Activated effector memory CD4-positive, alpha-beta T cell treated with anti-CD3 and anti-CD28 coated beads, Interleukin-2, amount 50 U/mL, for 16 hours (primary cell): ENCODE measurements around the gene MRPL54.

Experiments
- DNase-seq: peaks from one replicate; pipeline ENCODE4 v3.0.0-alpha.2; 2020

Gene MRPL54

GRCh38 chr19:3762501-3763459 is at the start of gene MRPL54:
Gene MRPL54 (plus strand): TSS chr19:3762682. CDS start chr19:3762701, 19 bp downstream.
- DNase-seq, result peak; percentile 100

GRCh38 chr19:3716147-3716668 is 46.3 kb upstream of the MRPL54 start:
- DNase-seq, result no peak

- no peak for DNase-seq
These were observed 42.6 kb upstream of the MRPL54 start for GRCh38 chr19:3719868-3720267.

DNA sequence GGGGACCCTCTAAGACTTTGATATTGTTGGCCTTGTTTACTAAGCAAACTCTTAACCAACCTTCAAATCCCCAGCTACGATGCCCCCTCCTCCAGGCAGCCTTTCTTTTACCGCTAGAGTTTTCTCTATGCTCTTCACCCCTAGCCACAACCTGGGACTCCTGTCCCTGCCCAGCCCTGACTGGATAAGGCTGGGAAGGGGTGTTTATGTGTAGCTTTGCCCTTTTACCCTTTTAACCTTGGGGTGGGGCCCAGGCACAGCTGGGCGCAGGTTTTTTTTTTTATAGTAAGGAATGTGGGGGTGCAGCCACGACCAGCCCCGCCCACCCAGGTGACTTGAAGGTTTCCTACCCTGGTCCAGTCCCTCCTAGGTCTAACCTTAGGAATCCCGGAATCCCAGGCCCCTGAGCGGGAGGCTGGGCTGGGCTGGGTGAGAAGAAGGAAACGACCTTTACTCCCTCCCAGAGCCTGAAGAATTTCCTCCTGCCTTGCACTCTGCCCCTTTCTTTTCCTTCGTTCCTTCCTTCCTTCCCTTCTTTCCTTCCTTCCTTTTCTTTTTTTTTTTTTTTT is 42.0 kb upstream of the MRPL54 start:
- DNase-seq, result no peak

- peak; percentile 96 for DNase-seq
These were observed 41.2 kb upstream of the MRPL54 start for GRCh38 chr19:3721131-3721886.

GRCh38 chr19:3721887-3722442 is 40.5 kb upstream of the MRPL54 start:
- DNase-seq, result no peak

GRCh38 chr19:3722443-3723109 is 39.9 kb upstream of the MRPL54 start:
- DNase-seq, result no peak

DNA sequence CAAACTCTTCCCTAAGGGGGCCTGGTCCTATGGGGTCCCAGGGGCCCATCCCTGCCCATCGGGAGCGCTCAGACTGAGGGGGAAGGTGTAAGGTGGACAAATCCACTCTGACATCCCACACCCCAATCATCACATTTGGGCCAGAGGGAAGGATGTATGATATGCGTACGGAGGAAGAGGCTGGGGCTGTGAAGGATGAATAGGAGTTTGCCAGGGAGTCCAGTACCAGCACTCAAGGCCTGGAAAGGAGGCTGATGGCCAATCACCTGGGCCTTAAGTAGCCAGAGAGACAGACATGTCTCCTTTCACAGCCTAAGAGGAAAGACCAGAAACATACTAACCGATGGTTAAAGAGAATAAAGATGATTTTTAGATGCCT is 39.4 kb upstream of the MRPL54 start:
- no peak for DNase-seq

- DNase-seq, result no peak
These were observed 38.6 kb upstream of the MRPL54 start for GRCh38 chr19:3723883-3724282.

DNA sequence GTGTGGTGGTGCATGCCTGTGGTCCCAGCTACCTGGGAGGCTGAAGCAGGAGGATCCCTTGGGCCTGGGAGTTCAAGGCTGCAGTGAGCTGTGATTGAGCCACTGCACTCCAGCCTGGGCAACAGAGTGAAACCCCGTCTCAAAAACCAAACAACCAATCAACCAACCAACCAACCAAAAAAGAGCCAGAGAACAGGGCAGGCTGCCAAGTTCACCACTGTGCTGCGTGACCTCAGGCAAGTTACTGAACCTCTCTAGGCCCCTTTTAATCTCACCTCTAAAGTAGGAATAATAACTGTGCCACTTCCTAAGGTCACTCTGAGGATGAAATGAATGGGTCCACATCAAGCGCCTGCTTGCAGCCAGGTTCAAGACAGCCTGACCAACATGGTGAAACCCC is 37.4 kb upstream of the MRPL54 start:
- DNase-seq, result no peak

DNA sequence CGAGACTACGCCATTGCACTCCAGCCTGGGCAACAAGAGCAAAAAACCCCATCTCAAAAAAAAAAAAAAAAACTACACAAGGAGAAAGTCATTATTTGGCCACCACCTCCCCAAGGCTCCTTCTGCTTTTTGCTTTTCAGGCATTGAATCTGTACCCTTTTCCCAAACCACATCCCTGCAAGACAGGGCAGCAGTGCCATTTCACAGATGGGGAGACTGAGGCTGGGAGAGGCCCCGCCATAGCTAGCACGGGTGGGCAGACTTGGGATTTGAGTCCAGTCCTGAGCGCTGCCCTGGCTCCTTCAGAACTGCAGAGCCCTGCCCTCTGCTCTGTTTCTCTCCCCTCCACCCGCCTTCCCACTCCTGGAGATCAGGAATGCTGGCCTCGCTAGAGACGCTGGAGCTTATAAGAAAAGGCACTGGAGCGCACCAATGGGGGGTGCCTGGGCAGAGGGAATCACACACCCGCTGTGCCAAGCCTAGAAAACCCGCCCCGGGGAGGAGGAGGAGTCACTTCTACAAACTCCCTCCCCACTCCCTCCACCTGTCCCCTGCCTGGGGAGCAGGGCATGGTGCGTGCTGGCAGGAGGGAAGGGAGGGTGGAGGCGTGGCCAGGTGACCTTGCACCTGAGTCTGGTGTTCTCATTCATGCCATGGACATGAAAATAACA is 36.7 kb upstream of the MRPL54 start:
- DNase-seq, result no peak

GRCh38 chr19:3730457-3730958 is 32.0 kb upstream of the MRPL54 start:
- DNase-seq, result no peak

GRCh38 chr19:3732108-3732507 is 30.4 kb upstream of the MRPL54 start:
- no peak for DNase-seq

DNA sequence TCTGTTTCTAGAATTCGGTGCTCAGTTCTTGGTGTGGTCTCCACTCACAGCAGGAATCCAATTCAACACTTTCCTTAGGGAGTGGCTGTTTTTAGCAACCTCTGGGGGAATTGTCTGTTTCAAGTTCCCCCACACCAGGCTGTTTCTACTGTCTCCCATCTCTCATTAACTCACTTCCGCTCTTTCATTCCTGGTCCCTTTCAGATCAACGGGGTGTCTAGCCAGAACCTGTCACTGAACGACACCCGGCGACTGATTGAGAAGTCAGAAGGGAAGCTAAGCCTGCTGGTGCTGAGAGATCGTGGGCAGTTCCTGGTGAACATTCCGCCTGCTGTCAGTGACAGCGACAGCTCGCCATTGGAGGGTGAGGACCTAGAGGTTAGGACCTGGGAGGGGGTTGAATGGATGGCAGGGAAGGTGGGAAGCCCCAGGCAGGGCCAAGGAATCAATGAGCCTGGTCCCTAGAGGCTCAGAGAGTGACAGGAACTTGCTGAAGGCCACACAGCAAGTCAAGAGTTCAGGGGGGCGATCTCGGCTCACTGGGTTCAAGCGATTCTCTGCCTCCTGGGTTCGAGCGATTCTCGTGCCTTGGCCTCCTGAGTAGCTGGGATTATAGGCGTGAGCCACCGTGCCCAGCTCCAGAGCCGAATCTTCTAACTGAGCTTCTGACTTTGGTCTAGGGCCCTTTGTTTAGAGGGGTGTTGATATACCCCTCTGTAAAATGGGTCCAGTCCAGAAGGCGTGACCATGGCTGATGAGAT is 28.8 kb upstream of the MRPL54 start:
- no peak for DNase-seq

DNA sequence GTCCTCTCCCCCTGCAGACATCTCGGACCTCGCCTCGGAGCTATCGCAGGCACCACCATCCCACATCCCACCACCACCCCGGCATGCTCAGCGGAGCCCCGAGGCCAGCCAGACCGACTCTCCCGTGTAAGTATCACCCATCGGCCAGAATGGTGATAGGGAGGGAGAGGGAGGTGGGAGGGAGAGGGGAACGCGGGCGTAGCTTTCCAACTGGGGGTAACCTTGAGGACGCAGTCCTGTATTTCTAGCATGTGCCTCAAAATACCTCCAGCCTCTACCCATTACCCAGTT is 28.2 kb upstream of the MRPL54 start:
- DNase-seq, result no peak

DNA sequence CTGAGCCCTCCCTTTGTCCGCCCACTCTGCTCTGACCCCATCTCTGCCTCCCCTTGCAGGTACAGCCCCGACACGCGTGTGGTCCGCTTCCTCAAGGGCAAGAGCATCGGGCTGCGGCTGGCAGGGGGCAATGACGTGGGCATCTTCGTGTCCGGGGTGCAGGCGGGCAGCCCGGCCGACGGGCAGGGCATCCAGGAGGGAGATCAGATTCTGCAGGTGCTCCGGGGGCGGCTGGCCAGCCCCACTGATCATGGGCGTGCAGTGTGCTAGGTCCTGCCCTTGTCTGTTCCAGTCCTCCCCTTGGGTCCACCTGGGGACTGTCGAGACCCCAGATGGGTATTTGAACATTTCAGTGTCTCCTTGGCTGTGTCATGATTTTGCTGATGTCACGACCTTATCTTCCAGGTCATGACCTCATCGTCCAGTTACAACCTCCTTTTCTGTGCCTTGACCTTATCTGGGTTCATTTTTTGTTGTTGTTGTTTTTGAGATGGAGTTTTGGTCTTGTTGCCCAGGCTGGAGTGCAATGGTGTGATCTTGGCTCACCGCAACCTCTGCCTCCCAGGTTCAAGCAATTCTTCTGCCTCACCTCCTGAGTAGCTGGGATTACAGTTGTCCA is 26.3 kb upstream of the MRPL54 start:
- DNase-seq, result no peak

- no peak for DNase-seq
These were observed 24.8 kb upstream of the MRPL54 start for GRCh38 chr19:3737487-3738205.

GRCh38 chr19:3738477-3739220 is 23.8 kb upstream of the MRPL54 start:
- no peak for DNase-seq

DNA sequence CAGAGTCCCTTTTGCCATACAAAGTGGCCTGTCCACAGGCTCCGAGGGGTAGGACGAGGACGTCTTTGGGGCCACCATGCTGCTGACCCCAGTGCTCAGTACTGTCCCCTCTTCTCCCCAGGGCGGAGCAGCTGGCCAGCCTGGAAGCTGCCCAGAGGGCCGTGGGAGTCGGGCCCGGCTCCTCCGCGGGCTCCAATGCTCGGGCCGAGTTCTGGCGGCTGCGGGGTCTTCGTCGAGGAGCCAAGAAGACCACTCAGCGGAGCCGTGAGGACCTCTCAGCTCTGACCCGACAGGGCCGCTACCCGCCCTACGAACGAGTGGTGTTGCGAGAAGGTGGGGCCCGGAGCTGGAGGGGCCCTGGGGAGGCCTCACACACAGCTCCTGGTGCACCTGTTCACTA is 22.1 kb upstream of the MRPL54 start:
- DNase-seq, result no peak
